ENCODE results near the gene EPN3. TPM values are rescaled to one million over a fixed set of nuclear protein-coding genes. Genes with fewer than 3 reads are reported as not detected.

The EPN3 gene
- total RNA-seq, 4 donors from 2014 or later = 7.3 TPM; not detected in 3

GRCh38 chr17:50560931-50561745, 28.6 kb downstream of the EPN3 start:
- no peak for ATAC-seq
- peaks cover 96% of the 10 kb centered on the region for H3K27me3 ChIP-seq
- peak overlapping the region; percentile 21 to 65 for H3K4me3 ChIP-seq
- no peaks in the 10 kb centered on the region for H3K9me3 ChIP-seq
- H3K4me1 ChIP-seq = peaks cover 5 to 70% (median 44%) of the 10 kb centered on the region in 3 donors
- WGBS, 2 donors (ENCODE audit: low coverage in 1 of 2) = no CpG with 5 or more reads among the region's 88 CpGs
- TF ChIP-seq POLR2AphosphoS5 (IDR thresholded peaks at IDR 0.05) = no peak
- TF ChIP-seq EP300 (IDR thresholded peaks at IDR 0.05) = no peak
- no peak for TF ChIP-seq CTCF (IDR thresholded peaks at IDR 0.05)
- peaks cover 0 to 6% of the 10 kb centered on the region in 2 donors for H3K36me3 ChIP-seq
- H3K27ac ChIP-seq = peak overlapping the region in 1 of 4 donors; percentile 27

GRCh38 chr17:50561746-50562141, 29.2 kb downstream of the EPN3 start:
- TF ChIP-seq EP300 (IDR thresholded peaks at IDR 0.05) (no peak), POLR2AphosphoS5 (IDR thresholded peaks at IDR 0.05) (no peak), POLR2A (IDR thresholded peaks at IDR 0.05) (no peak), CTCF (IDR thresholded peaks at IDR 0.05) (no peak)
- H3K36me3 ChIP-seq = peaks cover 0 to under 1% of the 10 kb centered on the region in 2 donors
- no peak for ATAC-seq
- H3K27ac ChIP-seq = no peak overlapping the region
- H3K9me3 ChIP-seq = no peaks in the 10 kb centered on the region
- H3K27me3 ChIP-seq = peaks cover 96% of the 10 kb centered on the region
- peaks cover 5 to 69% (median 44%) of the 10 kb centered on the region in 3 donors for H3K4me1 ChIP-seq
- no CpG with 5 or more reads among the region's 27 CpGs for WGBS, 2 donors (ENCODE audit: low coverage in 1 of 2)
- peak overlapping the region in 1 of 2 donors; percentile 65 for H3K4me3 ChIP-seq

GRCh38 chr17:50562242-50563091, 29.9 kb downstream of the EPN3 start:
- no peak for ATAC-seq
- H3K27ac ChIP-seq = no peak overlapping the region
- TF ChIP-seq CTCF (IDR thresholded peaks at IDR 0.05) = no peak
- TF ChIP-seq POLR2A (IDR thresholded peaks at IDR 0.05) = no peak
- TF ChIP-seq POLR2AphosphoS5 (IDR thresholded peaks at IDR 0.05) = no peak
- TF ChIP-seq EP300 (IDR thresholded peaks at IDR 0.05) = no peak
- no peaks in the 10 kb centered on the region for H3K9me3 ChIP-seq
- WGBS, 2 donors (ENCODE audit: low coverage in 1 of 2) = no CpG with 5 or more reads among the region's 22 CpGs
- H3K4me3 ChIP-seq = no peak overlapping the region
- peaks cover 96% of the 10 kb centered on the region for H3K27me3 ChIP-seq
- H3K36me3 ChIP-seq = no peaks in the 10 kb centered on the region
- peaks cover 5 to 65% (median 44%) of the 10 kb centered on the region in 3 donors for H3K4me1 ChIP-seq

- Histone ChIP-seq H3K27ac (no peak overlapping the region), H3K4me3 (no peak overlapping the region), H3K9me3 (no peaks in the 10 kb centered on the region)
Observed at GRCh38 chr17:50563092-50563511, 30.6 kb downstream of the EPN3 start.

More at GRCh38 chr17:50563092-50563511, 30.6 kb downstream of the EPN3 start:
- Histone ChIP-seq H3K36me3 (no peaks in the 10 kb centered on the region), H3K27me3 (peaks cover 98% of the 10 kb centered on the region), H3K4me1 (peaks cover 5 to 64% (median 44%) of the 10 kb centered on the region in 3 donors)
- TF ChIP-seq EP300 (IDR thresholded peaks at IDR 0.05) (no peak), POLR2AphosphoS5 (IDR thresholded peaks at IDR 0.05) (no peak), POLR2A (IDR thresholded peaks at IDR 0.05) (no peak), CTCF (IDR thresholded peaks at IDR 0.05) (no peak)
- no peak for ATAC-seq
- 71% methylated on average over 2 of the region's 4 CpGs; no CpG with 5 or more reads in 1 of the 2 donors for WGBS, 2 donors (ENCODE audit: low coverage in 1 of 2)
